ENCODE results near the gene SUCO.
"Not testable (repeated sequence)": the region's sequence is repeated elsewhere in the genome, so short reads cannot be mapped to it uniquely, and the experiment has no call there.

Gene SUCO

DNA sequence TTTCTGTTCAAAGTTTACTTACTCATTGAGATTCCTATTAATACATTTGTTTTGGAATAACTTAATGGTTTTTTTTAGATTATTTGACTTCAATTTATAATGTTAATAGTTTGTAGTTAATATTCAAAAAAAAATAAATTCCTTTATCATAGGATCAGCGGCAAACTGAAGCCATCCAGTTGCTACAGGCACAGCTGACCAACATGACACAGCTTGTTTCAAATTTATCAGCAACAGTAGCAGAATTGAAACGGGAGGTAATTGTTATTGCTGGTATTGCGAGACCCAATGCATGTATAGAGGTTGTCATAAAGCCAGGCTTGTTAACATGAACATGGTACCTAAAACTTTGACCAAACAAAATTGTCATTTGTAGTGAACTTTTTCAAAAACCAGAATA is 67.0 kb downstream of the SUCO start:
- no peaks in the 10 kb centered on the region for H3K27me3 Mint-ChIP-seq
- H3K4me3 Mint-ChIP-seq: no peak overlapping the region
- peaks cover 56% of the 10 kb centered on the region for H3K36me3 Mint-ChIP-seq (ENCODE audit: low read depth)
- H3K27ac Mint-ChIP-seq: no peak overlapping the region
- no peaks in the 10 kb centered on the region for H3K9me3 Mint-ChIP-seq
- peaks cover 5% of the 10 kb centered on the region for H3K4me1 Mint-ChIP-seq (ENCODE audit: low read depth)

DNA sequence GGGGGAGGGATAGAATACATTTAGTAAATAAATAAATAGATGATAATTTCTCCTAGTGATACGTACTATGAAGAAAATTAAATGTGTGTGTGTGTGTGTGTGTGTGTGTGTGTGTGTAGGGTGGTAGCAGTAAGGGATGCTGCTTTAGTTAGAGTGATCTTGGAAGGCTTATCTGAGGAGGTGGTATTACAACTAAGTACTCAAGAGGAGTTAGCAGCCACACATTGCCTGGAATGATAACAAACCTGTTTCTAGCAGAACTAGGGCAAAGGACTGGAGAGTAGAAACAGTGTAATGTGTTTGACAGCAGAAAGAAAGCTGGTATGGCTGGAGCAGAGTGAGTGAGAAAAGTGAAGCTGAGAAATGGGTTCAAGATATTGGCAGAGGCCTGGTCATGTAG is 67.7 kb downstream of the SUCO start:
- Mint-ChIP-seq H3K27me3 (no peaks in the 10 kb centered on the region), H3K36me3 (ENCODE audit: low read depth) (peaks cover 54% of the 10 kb centered on the region), H3K9me3 (no peaks in the 10 kb centered on the region), H3K4me3 (no peak overlapping the region), H3K27ac (no peak overlapping the region), H3K4me1 (ENCODE audit: low read depth) (peaks cover 4% of the 10 kb centered on the region)

DNA sequence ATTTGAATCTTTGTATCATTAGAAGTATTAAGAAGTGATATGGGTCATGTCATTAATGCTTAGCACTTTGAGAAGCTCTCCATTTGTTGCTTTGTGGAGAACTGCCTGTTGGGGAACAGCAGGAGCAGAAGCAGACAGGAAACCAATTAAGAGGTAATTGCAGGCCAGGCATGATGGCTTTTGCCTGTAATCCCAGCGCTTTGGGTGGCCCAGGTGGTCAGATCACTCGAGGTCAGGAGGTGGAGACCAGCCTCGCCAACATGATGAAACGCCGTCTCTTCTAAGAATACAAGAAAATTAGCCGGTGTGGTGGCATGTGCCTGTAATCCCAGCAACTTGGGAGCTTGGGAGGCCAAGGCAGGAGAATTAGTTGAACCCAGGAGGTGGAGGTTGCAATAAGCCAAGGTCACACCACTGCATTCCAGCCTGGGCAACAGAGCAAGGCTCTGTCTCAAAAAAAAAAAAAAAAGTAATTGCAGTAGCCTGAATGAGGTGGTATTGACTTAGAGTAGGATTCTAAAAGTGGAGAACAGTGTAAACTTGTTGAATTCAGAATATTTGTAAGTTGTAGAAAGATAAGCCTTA is 68.2 kb downstream of the SUCO start:
- Mint-ChIP-seq H3K4me1 (ENCODE audit: low read depth) (no peaks in the 10 kb centered on the region), H3K4me3 (no peak overlapping the region), H3K36me3 (ENCODE audit: low read depth) (peaks cover 49% of the 10 kb centered on the region), H3K9me3 (no peaks in the 10 kb centered on the region), H3K27me3 (no peaks in the 10 kb centered on the region), H3K27ac (peak overlapping the region; percentile 0)

DNA sequence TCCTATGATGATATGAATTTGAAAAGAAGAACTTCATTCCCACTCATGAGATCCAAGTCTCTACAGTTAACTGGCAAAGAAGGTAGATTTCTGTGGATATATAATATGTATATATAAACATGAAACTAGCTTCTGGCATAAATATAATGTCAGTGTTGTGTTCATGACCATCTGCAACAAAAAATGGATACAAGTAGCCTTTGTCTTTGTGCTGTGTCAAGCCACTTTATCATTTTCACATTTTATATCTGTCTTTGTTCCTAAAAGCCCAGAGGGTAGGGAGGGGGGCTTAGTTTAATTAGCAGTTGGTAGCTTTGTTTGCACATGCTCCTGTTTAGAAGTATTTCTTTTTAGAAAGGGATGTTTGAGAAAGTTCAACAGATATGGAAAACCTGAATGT is 69.8 kb downstream of the SUCO start:
- Mint-ChIP-seq H3K9me3 (no peaks in the 10 kb centered on the region), H3K4me1 (ENCODE audit: low read depth) (no peaks in the 10 kb centered on the region), H3K4me3 (no peak overlapping the region), H3K36me3 (ENCODE audit: low read depth) (peaks cover 47% of the 10 kb centered on the region), H3K27me3 (no peaks in the 10 kb centered on the region), H3K27ac (no peak overlapping the region)

DNA sequence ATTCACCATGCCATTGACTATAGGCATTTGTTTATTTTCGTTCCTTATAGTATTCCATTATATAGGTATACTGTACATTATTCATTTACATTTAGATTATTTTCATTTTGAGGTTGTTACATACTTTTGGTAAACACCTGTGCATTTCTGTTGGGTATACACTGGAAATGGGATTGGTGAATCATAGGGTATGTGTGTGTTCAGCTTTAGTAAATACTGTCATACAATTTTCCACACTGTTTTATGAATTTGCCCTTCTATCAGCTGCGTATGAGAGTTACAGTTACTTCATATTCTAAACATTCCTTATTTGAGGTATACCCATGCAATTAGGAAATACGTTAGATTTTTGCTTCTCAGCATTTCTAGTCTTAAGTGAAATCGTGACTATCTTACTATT is 70.9 kb downstream of the SUCO start:
- Mint-ChIP-seq H3K36me3 (ENCODE audit: low read depth) (peaks cover 43% of the 10 kb centered on the region), H3K27ac (no peak overlapping the region), H3K4me1 (ENCODE audit: low read depth) (no peaks in the 10 kb centered on the region), H3K9me3 (no peaks in the 10 kb centered on the region), H3K4me3 (no peak overlapping the region), H3K27me3 (no peaks in the 10 kb centered on the region)

DNA sequence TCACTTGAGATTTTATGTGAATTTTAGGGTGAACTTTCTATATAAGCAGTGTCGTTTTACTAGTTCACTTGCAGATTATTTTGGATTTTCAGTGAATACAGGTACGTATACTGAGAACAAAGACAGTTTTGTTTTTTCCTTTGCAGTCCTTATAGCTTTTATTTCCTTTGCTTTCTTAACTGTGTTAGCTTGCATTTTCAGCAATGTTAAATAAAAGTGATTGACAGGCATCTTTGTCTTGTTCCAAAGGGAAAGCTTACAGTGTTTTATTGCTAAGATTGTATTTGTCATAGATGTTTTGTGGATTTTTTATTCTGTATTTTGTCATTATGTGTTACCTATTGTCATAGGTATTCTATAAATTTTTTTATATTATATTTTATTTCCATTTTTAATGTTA is 72.7 kb downstream of the SUCO start:
- Mint-ChIP-seq H3K27me3 (no peaks in the 10 kb centered on the region), H3K27ac (no peak overlapping the region), H3K9me3 (no peaks in the 10 kb centered on the region), H3K36me3 (ENCODE audit: low read depth) (peaks cover 59% of the 10 kb centered on the region), H3K4me3 (no peak overlapping the region), H3K4me1 (ENCODE audit: low read depth) (peaks cover 13% of the 10 kb centered on the region)

DNA sequence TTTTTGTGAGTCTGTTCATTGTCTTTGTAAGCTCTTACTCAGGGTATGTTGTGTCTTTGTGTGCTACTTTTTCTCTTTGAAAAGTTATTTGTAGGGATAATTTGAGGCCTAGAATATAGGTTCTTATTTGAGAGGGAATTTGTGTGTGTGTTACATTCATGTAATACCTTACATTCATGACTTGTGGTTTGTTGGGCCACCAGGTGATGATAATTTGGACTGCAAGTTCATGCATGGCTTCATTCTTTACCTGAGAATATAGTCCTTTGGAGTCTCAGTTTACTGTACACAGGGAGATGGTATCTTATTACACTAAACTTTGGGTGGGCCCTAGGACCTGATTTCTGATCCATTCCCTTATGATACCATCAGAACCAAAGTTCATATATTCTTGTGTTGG is 74.2 kb downstream of the SUCO start:
- Mint-ChIP-seq H3K36me3 (ENCODE audit: low read depth) (peaks cover 63% of the 10 kb centered on the region), H3K4me3 (no peak overlapping the region), H3K27ac (no peak overlapping the region), H3K4me1 (ENCODE audit: low read depth) (peaks cover 15% of the 10 kb centered on the region), H3K9me3 (no peaks in the 10 kb centered on the region), H3K27me3 (no peaks in the 10 kb centered on the region)

DNA sequence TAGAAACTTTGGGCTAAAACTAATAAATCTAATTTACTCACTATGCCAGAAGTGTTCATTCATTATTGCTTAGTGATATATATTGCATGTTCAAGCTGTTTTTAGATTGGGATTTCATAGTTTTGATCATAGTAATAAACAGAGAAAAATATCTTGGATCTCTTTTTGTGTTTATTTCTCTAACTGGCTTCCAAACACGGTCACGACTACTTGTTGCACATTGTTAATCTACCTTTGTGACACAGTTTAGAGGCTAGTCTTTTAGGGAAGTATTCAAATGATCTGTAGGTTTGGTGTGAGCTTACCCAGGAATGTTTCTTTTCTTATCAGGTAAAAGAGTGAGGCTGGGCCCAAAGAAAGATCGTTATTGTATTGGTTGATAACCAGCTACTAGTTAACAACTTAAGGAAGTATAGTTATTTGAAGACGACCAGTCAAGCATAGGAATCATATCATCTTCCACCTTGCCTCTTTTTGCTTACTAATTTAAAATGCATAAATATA is 75.2 kb downstream of the SUCO start:
- H3K27me3 Mint-ChIP-seq: no peaks in the 10 kb centered on the region
- H3K36me3 Mint-ChIP-seq (ENCODE audit: low read depth): peaks cover 67% of the 10 kb centered on the region
- no peak overlapping the region for H3K4me3 Mint-ChIP-seq
- peaks cover 15% of the 10 kb centered on the region for H3K4me1 Mint-ChIP-seq (ENCODE audit: low read depth)
- no peak overlapping the region for H3K27ac Mint-ChIP-seq
- no peaks in the 10 kb centered on the region for H3K9me3 Mint-ChIP-seq

DNA sequence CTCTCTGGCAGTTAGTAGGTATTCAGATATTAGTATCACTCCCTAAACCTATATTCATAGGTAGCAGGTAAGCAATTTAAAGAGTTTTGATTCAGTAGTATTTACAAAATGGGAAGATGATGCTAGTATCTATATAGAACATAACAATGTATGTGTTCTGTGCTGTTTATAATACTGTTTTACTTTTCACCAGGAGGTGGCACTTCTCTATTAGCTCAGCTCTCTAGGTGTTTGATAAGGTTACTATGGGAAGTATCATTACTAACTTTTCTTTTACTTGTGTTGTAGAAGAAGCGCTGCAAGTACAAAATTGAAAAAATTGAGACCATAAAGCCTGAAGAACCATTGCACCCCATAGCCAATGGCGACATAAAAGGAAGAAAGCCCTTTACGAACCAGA is 76.6 kb downstream of the SUCO start:
- Mint-ChIP-seq H3K9me3 (no peaks in the 10 kb centered on the region), H3K27ac (peak overlapping the region; percentile 65), H3K36me3 (ENCODE audit: low read depth) (peaks cover 64% of the 10 kb centered on the region), H3K4me1 (ENCODE audit: low read depth) (peaks cover 15% of the 10 kb centered on the region), H3K4me3 (no peak overlapping the region), H3K27me3 (no peaks in the 10 kb centered on the region)

DNA sequence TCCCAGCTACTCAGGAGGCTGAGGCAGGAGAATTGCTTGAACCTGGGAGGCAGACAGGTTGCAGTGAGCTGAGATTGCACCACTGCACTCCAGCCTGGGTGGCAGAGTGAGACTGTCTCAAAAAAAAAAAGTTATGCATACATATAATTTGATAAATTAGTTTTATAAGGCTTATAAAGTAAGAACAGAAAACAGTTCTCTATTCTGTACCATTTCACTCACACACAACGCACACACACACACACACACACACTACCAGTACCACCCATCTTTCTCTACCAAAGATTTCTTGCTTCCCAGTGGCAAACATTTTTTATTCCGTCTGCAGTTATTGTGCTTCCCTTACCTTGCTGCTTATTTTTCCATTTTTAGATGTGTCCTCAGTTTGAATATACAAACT is 79.5 kb downstream of the SUCO start:
- Mint-ChIP-seq H3K9me3 (peaks cover 12% of the 10 kb centered on the region), H3K27me3 (peaks cover 4% of the 10 kb centered on the region), H3K36me3 (ENCODE audit: low read depth) (peaks cover 57% of the 10 kb centered on the region), H3K4me3 (no peak overlapping the region), H3K27ac (no peak overlapping the region), H3K4me1 (ENCODE audit: low read depth) (peaks cover 15% of the 10 kb centered on the region)

DNA sequence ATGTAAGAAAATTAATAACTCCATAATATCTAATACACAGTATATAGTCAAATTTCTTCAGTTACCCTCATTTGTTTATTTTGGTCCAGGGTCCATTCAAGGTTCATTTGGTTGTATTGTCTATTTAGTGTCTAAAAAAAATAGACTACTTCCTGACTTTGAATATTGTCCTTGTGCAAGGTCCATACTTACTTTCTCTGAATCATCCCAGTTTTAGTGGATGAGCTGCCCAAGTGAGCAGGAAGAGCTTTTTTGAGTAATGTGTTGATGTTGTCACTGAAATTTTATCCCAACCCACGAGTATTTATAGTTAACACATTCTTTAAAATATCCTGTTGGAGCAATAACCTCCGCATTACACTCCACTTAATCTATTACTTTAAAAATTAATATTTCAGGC is 80.3 kb downstream of the SUCO start:
- Mint-ChIP-seq H3K4me1 (ENCODE audit: low read depth) (peaks cover 15% of the 10 kb centered on the region), H3K9me3 (peaks cover 15% of the 10 kb centered on the region), H3K27ac (no peak overlapping the region), H3K27me3 (peaks cover 4% of the 10 kb centered on the region), H3K36me3 (ENCODE audit: low read depth) (peaks cover 54% of the 10 kb centered on the region), H3K4me3 (no peak overlapping the region)

DNA sequence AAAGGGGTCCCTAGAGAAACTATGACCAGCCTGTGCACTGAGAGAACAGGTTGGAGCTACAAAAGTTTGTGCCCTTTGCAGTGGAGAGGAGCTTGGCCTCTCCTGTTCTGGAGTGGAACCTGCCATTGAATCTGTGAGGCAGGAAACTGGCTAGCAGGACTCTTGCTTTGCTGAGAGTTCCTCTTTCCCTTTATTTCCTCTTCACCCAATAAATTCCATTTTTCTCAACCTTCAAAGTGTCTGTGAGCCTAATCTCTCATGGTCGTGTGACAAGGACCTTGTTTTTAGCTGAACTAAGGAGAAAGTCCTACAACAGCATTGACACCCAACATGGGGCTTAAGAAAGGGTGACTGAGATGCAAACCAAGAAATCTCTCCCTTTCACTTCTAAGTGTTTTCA is 83.2 kb downstream of the SUCO start:
- Mint-ChIP-seq H3K4me1 (ENCODE audit: low read depth) (no peaks in the 10 kb centered on the region), H3K27ac (no peak overlapping the region), H3K36me3 (ENCODE audit: low read depth) (peaks cover 38% of the 10 kb centered on the region), H3K9me3 (peaks cover 27% of the 10 kb centered on the region), H3K27me3 (peaks cover 4% of the 10 kb centered on the region), H3K4me3 (no peak overlapping the region)

DNA sequence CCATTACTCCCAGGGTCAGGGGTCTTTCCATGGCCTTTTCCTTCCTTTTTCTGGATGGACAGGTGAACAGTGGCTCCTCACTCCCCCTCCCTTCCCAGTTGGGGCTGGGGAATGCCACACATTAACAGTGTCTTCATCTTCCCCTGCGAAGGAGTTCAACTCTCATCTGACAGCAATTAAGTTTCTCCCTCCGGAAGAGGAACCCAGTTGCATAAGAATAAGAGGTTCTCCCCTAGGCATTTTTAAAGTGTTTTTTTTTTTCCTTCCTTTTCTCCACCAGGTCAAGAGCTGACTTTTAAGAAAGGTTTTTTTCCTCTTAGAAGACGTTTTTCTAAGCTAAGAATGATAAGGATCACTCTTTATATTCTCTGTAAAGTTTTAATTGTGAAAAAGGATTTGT is 83.7 kb downstream of the SUCO start:
- H3K4me3 Mint-ChIP-seq: no peak overlapping the region
- H3K27me3 Mint-ChIP-seq: peaks cover 4% of the 10 kb centered on the region
- peaks cover 31% of the 10 kb centered on the region for H3K9me3 Mint-ChIP-seq
- H3K36me3 Mint-ChIP-seq (ENCODE audit: low read depth): peaks cover 37% of the 10 kb centered on the region
- H3K27ac Mint-ChIP-seq: no peak overlapping the region
- H3K4me1 Mint-ChIP-seq (ENCODE audit: low read depth): no peaks in the 10 kb centered on the region

DNA sequence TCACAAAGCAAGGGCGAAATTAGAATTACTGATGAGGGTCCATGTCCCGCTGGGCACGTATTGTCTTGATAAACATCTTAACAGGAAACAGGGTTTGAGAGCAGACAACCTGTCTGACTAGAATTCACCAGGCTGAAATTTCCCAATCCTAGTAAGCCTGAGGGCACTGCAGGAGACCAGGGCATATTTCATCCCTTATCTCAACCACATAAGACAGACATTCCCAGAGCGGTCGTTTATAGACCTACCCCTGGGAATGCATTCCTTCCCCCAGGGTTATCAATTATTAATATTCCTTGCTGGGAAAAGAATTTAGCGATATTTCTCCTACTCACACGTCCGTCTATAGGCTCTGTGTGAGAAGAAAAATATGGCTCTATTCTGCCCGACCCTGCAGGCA is 87.7 kb downstream of the SUCO start:
- H3K27ac Mint-ChIP-seq; H3K4me3 Mint-ChIP-seq; H3K27me3 Mint-ChIP-seq; H3K4me1 Mint-ChIP-seq (ENCODE audit: low read depth): not testable (repeated sequence)
- peaks cover 26% of the 10 kb centered on the region for H3K36me3 Mint-ChIP-seq (ENCODE audit: low read depth)
- H3K9me3 Mint-ChIP-seq: peaks cover 32% of the 10 kb centered on the region

DNA sequence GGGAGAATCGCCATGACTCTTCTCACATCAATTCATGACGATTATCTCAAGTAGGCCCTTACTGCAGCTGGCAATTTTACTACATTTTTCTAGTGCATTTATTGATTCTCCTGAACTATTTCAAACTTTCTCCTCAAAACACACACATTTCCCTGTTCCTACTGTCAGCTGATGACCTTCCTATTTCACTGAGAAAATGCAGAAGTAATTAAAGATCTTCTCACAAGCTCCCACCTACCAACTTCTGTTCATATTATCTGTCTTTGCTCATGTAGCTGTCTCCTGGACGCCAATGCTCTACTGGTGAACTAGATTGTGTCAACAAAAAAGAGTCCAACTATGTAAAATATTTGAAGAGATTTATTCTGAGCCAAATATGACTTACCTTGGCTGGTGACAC is 89.6 kb downstream of the SUCO start:
- H3K4me3 Mint-ChIP-seq: no peak overlapping the region
- H3K27me3 Mint-ChIP-seq: peaks cover 3% of the 10 kb centered on the region
- no peak overlapping the region for H3K27ac Mint-ChIP-seq
- H3K9me3 Mint-ChIP-seq: peaks cover 23% of the 10 kb centered on the region
- peaks cover 14% of the 10 kb centered on the region for H3K36me3 Mint-ChIP-seq (ENCODE audit: low read depth)
- peaks cover 4% of the 10 kb centered on the region for H3K4me1 Mint-ChIP-seq (ENCODE audit: low read depth)

DNA sequence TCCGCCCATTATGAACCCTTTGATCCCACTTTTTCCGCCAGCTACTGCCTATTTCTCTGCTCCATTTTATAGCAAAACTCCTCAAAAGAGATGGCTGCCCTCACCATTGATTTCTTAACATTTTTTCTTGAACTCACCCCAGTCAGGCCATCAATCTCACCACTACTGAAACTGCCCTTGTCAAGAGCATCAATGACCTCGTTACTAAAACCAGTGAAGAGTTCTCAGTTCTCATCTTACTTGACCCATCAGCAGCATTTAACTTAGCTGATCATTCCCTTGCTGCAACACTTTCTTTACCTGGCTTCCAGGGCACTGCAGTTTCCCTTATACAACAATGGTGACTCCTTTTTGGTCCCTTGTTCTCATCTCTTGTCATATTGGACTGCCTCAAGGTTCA is 90.8 kb downstream of the SUCO start:
- Mint-ChIP-seq H3K4me1 (ENCODE audit: low read depth) (peaks cover 16% of the 10 kb centered on the region), H3K27ac (no peak overlapping the region), H3K4me3 (no peak overlapping the region), H3K36me3 (ENCODE audit: low read depth) (peaks cover 14% of the 10 kb centered on the region), H3K27me3 (peaks cover 3% of the 10 kb centered on the region), H3K9me3 (peaks cover 17% of the 10 kb centered on the region)
